GM19023 (cell line): ENCODE data around the gene PSMG3.

Source experiments
- ATAC-seq: cut with Tn5 transposase; IDR thresholded peaks from one replicate; pipeline ENCODE4 v1.9.1; 2021; ENCODE audit warnings: mild to moderate bottlenecking, moderate library complexity; ENCODE audit not compliant: unreplicated experiment

The PSMG3 gene

DNA sequence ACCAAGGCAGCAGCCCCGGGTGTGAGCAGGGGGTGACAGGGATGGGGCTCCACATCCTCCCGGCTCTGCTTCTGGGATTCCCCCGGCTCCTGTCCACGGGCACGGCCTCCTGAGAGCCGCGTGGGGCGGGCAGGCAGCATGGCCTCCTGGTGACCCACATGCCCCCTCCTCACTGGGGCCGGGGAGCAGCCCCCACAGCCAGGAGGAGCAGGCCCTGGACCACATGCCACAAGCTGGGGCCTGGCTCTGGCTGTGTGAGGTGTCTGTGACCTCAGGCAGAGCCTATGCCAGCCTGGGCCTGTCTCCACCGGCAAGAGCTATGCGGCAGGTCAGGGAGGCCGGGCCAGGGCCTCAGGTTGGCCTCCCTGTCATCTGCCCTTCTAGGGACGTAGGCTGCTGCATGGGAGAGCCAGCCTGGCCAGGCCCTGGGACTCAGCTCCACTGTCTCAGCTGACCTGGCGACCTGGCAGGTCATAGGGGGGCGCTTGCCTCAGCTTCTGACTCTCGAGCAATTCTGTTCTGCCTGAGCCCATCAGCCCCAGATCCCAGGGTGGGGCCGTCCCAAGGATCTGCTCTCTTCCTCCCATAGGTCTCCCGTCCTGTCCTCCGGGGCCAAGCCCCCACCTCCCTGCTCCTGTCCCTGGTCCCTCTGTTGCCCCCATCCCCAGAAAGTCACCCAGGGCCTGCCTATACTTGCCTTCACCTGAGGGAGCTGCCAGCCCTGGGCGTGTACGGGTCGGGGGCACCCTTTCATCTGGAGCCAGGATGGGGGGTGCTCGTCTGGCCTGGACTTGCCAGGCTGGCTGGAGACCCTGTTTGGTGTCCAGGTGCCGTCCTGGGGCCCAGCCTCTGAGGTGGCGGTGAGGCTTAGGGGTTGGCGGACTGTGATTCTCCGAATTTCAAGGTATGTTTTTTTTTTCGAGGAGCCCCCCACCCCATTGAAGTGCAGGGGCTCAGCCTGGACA is 9.9 kb downstream of the PSMG3 start:
- no peak for ATAC-seq

DNA sequence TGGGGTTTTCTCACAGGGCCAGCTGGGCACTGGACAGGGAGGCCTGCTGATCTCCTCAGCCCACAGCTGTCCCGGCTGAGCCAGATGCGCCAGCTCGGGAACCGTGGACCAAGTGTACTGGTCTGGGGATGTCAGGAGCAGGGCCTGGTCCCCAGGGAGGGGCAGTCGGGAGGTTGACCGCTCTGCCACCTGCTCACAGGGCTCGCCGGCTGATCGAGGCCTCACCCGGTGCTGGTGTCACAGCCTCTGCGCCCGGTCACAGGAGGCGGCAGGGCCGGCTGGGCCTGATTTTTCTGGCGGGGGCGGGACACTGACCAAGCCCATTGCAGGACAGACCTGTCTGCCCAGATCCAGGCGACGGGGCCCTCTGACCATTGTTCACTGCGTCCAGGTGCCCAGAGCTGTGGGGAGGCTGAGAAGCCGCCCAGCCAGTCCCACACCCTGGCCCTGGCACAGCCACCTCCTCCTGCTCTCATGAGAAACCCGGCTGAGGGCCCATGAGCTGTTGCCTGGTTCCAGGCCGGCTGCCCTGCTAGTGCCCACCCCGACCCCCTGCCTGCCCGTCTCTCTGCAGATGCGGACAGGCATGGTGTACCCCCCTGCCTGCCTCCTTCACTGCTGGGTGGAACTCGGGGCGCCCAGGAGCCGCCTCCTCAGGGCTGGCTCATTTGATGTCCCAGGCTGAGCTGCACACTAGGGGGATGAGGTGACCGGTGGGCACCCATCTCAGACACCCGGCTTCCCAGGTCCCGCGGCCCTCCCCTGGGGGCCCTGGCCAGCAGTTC is 10.8 kb downstream of the PSMG3 start:
- ATAC-seq = no peak

DNA sequence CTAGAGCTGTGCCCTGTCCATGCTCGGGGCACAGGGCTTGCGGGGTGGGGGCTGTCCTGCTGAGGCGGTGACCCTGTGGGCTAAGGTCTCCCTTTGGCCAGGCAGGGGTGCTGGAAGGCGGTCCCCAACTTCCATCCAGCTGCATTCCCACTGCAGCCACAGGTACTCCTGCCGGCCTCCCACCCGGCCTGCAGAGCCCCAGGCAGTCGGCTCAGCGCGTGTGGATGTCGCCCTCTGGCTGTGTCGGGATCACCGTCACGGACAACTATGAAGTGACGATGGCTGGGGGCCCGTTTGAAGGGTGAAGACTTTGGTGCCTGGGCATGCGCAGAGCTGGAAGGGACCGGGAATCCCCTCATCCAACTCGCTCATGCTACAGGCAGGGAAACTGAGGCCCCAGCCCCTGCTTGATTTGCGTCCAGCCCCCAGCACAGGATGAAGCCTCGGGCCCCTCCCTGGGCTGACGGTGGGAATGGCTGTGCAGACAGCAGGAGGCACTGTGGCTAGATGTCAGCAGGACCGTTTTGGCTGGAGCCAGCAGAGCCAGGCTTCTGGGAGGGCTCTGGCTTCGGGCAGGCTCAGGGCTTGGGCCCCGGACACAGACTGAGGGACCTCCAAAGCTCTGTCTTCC is 11.5 kb downstream of the PSMG3 start:
- ATAC-seq = no peak

DNA sequence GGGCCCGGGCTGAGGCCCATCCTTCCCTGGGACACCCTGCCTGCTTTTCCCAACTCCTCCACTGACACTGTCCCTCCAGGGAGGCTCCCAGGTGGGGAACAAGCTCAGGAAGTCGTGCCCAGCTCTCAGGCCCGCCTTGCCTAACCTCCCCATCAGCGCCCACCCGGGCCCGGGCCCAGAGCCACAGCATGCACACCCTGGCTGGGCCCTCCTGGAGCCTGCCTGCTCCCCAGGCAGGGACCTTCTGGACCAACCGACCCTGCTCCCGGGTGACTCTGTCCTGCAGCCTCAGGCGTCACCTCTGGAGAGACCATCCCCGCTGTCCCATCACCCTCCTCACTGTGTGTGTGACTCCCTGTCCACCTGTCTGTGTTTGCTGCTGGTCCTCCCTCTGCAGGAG is 12.1 kb downstream of the PSMG3 start:
- ATAC-seq = no peak

DNA sequence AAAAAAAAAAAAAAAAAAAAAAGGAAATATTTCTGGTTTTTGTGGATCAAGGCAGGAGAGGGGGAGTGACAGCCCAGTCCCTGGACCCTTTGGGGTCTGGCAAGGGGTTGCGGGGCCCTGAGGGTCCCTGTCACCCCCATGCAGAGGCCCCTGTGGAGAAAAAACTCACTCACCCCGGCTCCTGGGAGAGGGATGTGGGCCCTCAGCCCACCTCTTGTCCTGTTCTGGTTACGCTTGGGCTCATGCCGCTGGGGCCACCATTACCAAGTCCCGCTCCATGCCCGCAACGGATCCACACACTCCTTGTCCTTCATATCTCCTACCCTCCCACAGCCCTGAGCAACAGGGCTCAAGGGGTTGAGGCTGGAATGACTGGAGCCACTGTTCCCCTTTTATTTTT is 12.8 kb downstream of the PSMG3 start:
- ATAC-seq = no peak

DNA sequence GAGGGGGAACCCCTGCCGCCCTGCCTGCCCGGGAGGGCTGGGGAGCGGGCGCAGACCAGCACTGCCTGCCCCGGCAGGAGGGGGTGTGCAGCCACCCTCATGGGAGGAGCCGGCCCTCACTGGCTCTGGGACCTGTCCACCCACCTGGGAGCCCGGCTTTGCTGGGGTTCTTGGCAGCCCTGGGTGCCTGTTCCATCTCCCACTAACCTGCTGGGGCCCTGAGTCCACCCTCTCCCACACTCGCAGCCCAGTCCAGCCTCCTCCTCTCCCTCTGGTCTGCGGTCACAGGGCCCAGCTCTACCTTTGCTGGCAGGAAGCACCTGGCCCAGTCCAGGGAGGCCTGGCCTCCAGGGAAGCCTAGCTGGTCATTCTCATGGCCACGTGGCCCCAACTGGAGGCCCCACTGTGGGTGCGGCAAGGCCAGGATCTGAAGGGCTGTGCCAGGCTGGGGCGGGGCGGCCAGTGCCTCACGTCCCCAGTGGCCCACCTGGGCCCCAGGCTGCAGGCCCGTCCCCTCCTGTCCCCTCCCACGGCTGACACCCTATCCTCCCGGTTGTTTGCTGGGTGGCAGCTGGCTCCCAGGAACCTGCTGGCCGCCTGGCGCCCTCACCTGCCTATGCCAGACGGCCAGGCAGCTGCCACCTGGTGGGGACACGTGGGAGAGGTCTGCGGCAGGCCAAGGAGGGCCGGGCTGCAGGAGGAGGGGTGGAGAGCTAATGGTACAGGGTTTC is 13.9 kb downstream of the PSMG3 start, which contains the start of gene TMEM184A:
TSS of gene TMEM184A (minus strand) at position 393 of the 731 bp plus-strand sequence. CDS start 721 bp downstream, outside the sequence.
- ATAC-seq = no peak

DNA sequence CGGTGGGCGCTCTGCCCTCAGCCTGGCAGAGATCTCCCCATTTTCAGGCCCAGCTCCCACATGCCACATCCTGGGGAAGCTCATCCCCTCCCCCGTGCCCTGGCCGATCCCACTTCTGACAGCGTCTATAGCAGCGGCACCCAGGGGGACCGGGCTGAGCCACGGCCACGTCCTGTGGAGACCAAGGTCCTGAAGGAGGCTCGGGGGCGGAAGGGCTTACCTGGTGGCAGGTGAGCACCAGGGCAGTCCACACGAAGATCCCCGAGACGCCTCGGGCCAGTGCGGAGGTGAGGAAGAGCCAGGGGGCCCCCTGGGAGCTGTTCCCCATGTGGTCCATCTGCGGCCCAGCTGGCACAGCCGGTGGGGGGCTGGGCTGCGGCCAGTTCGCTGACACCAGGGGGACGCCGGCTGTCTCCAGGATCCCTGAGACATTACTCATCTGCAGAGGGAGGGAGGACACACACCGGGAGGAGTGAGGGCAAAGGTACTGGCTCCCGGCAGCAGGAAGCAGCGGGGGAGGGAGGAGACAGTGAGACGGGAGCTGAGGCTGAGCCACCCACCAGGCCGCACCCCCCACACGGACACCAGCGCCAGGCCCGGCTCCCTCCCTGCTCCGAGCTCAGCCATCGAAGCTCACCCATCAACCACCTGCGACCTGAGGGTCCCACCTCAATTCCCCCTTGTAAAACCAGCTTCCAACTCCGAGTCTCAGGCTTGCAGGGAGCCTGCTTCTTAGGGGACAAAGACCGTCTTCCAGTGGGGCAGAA is 14.6 kb downstream of the PSMG3 start:
- no peak for ATAC-seq

DNA sequence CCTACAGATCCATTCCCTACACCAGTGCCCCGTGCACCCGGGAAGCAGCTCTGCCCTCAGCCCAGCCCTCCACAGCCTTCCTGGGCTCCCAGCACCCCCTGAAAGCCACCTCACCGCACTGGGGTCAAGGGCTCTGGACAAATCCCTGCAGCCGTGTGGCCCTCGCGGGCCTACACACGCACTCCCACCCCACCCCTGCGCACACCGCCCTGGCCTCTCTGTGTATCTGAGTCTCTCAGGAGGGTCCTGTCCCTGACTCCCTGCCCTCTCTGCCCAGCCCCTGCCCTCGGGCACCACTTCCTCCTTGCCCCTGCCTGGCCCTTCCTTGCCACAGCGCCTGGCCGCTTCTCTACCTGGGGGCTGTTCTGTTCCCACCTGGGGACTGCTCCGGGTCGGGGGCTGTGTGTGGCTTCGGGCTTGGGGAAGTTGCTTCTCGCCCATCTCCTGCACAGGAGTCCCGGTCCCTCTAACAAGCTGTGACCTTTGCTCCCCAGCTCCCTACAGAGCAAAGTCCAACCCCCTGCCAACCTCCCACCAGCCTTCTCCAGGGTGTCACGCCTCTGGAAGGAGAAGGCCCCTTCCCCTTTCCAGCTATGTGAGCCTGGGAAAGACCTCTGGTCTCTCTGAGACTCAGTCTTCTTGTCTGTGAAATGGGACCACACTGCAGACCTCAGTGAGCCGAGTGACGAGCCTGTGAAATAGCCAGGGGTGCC is 15.3 kb downstream of the PSMG3 start:
- ATAC-seq = no peak

DNA sequence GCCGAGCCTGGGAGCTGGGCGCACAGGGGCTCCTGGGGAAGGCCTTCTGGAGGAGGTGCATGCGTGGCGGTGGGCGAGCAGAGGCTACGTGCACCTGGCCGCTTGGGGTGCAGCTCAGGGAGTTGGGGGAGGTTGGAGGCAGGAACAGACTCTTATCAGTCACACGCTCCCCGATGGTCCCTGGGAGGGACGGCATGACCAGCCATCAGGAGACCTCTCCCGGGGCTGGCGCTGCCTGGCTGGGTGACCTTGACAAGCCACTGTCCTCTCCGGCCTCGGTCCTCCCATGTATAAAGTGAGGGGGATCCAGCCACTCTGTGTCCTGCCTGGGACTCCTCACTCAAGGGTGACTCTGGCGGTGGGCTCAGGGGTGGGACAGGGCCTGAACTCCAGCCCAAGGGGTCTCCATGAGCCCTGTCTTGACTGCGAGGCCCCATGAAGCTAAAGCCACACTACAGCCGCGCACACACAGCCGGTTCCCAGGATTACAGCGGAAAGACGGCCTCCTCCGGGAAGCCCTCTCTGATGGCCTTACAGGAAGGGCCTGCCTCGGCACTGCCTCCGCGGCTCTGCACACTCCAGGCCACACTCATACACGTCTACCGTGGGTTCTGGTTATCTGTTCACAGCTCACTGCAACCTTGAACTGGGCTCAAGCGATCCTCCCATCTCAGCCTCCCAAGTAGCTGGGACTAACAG is 16.2 kb downstream of the PSMG3 start:
- no peak for ATAC-seq

DNA sequence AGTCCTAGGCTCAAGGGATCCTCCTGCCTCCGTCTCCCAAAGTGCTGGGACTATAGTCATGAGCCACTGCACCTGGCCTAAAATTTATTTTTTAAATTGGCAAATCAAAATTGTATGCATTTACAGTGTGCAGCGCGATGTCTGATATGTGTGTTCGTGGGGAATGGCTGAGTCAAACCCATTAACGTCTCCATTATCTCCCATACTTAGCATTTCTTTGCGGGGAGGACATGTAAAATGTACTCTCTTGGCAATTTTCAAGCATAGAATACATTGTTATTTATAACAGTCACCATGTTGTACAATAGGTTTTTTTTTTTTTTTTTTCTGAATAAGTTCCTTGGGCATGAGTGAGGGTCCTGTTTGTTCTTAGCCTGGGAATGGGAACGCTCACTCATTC is 17.6 kb downstream of the PSMG3 start:
- ATAC-seq = no peak

DNA sequence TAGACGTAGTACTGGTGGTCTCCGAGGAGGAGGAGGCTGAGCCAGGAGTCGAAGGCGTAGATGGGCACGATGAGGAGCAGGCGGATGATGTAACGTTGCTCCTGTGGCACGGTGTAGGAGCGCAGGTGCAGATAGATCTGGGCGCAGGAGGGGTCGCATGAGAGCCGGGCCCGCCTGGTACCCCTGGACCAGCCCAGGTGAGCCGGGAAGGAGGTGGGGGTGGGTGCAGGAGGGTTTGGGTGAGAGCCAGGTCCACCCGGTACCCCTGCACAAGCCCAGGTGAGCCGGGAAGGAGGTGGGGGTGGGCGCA is 19.0 kb downstream of the PSMG3 start:
- ATAC-seq = no peak

DNA sequence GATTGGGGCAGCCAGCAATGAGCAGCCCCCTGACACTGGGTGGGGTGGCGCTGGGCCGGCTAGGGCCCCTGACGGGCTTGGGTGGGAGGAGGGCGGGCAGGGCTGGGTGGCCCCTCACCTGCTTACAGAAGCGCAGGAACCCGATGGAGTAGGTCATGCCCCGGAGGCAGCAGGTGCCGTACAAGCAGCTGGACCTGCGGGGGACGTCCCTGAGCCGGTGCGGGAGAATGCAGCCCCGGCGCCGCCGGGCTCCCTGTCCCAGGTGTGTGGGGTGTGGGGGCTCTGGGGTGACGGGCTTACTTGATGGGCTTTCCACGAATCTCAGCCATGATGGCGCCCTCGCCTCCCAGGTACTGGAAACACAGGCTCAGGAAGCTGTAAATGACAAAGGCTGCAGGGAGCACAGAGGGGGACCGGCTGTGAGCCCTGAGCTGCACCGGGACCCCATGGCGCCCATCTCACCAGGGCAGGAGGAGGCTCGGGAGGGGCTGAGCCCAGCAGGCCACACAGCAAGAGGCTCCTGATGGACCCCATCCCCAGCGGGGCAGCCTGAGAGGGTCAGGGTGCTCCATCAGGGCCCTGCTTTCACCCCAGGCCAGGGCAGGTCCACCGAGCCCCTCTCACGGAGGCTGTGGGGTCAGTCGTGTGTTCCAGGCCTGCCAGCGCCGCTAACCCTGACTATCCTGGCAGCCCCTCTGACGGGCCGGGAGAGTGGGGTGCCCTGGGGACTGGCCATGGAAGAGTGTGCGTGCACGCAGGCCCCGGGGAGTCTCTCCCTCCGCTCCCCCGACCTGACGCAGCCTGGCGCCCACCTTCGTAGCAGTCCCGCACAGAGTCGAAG is 19.6 kb downstream of the PSMG3 start:
- ATAC-seq = no peak

DNA sequence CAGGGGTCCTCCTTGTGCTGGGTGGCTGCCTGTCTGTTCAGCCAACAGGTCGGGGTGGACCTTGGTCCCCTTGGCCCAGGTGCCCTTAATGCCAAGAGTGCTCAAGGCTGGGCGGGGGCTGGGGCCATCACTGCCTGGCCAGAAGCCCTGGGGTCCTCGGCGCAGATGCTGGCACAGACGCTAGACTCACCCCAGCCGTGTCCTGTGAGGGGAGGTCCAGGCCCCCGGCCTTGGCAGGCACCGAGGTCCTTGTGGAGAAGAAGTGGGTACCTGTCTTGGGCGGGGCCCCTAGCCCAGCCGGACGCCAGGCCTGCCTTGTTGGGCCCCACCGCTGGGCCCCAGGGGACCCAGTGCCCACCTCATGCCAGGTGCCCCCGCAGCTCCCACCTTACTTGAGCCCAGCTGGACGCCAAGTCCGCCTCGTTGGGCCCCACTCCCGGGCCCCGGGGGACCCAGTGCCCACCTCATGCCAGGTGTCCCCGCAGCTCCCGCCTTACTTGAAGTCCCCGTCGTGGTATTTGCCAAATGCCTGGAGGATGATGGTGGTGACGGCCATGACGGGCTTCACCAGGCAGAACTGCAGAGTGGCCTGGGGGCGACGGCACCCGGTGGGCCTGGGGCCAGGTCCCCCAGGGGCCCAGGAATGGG is 20.4 kb downstream of the PSMG3 start:
- ATAC-seq = no peak

DNA sequence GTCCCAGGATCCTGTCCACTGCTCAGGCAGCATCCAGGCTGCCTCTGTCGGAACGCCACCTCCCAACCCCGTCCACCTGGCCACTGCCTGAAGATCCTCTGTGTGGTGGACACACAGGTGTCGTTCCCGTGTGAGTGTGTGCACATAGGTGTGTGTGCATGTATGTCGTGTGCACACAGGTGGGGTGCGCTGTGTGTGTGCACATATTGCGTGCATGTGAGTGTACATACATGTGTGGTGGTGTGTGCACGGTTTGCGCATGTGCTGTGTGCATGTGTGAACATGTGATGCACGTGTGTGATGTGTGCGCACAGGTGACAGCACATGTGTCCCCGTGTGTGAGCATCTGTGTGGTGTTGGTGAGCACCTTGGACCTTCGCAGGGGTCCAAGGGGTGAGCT is 20.9 kb downstream of the PSMG3 start:
- no peak for ATAC-seq

DNA sequence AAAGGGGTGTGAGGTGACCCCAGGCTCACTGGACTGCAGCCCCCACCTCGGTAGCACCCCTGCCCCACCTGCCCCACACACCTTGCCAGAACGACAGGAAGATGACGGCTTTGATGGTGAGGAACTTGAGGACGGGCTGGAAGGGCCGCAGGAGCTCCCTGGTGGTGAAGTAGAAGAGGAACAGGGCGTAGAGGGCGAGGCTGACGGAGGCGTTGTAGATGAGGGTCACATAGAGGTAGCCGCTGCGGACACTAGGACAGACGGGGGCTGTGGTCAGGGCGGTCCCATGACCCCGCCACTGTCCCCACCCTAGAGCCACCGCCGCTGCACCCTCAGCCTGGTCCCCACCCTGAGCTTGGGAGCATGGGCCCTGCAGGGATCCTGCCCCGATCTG is 21.4 kb downstream of the PSMG3 start:
- ATAC-seq = no peak

DNA sequence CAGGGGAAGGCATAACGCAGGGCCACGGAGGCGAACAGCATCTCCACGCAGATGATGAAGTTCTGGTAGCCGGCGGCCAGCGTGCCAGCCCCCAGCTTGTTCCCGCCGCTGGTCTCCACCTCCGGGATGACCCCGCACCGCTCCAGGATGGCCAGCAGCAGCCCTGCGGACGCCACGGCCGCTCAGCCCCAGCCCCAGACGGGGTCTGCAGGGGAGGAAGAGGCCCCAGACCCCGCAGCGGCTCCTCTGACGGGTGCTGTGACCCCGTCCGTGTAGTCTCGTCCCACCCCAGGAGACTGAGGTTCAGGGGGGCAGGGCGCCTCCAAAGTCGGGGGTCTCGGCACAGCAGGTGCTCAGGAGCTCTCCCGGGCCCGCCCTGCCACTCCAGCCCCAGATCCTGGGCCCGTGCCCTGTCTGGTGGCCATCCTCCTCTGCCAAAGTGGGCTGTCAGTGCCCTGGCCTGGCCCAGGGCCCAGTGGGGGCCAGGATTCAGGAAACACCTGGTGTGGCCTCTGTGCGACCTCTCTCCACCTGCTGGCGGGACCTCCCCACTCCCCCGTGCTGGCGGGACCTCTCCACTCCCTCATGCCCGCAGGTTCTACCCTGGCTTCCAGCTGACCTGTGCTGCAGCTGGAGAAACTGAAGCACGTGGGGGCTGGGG is 21.9 kb downstream of the PSMG3 start:
- no peak for ATAC-seq
